ENCODE data around the gene CAMKK1.

DNA sequence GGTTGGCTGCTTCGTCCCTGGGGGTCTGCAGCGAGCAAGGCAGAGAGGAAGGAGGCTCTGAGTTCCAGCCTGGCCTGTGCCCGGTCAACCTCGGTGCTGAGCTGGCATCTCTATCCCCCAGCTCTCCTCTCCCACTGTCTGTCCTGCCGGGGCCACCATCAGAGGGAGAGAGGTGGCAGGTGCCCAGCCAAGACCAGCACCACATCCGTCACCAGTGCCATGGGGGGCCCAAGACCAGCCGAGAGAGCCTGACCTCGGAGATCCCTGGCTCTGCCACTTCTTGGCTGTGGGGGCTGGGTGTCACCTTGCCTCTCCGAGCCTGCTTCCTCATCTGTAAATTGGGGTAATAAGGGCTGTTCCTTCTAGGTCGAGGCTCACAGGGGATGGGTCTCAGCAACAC lies 24.0 kb upstream of the CAMKK1 start:
- TF ChIP-seq CTCF (IDR thresholded peaks at IDR 0.05 in 4 of 5, conservative IDR thresholded peaks at IDR 0.05 in 1 of 5) (no peak), POLR2A (IDR thresholded peaks at IDR 0.05) (no peak)

Data from gastrocnemius medialis (tissue), 4 donors.